M059J (cell line): ENCODE measurements around the gene TMEM92. TPM values are rescaled to one million over a fixed set of nuclear protein-coding genes. Genes with fewer than 3 reads are reported as not detected.

Experiments used
- DNase-seq: peaks from one replicate; pipeline ENCODE4 v3.0.0-alpha.2; 2012; ENCODE audit warnings: low read depth
- total RNA-seq: library from RNA; depleted of rRNA; stranded (reverse); fragments of >200 nt; shearing (Covaris generic); gene quantifications from 2 replicates; pipeline ENCODE4 v1.2.3, GENCODE V29; 2014; rRNA removed

Gene TMEM92
- total RNA-seq, 1 experiment from 2014 or later: 0.99 TPM

GRCh38 chr17:50328363-50329325, 54.4 kb downstream of the TMEM92 start:
- DNase-seq: no peak

- no peak for DNase-seq
Observed at GRCh38 chr17:50329716-50330115, 55.5 kb downstream of the TMEM92 start.

GRCh38 chr17:50330151-50330775, 56.0 kb downstream of the TMEM92 start:
- no peak for DNase-seq

Other genes starting within 250 kb of the TMEM92 start
- gene ITGA3, start 218.4 kb upstream of the TMEM92 start, total RNA-seq: 365 and 711 TPM in 2 replicates
- gene PDK2, start 179.1 kb upstream of the TMEM92 start, total RNA-seq: 27.2 and 38.2 TPM in 2 replicates
- gene SAMD14, start 144.3 kb upstream of the TMEM92 start, total RNA-seq: 0.22 and 0.49 TPM in 2 replicates
- 14.6 and 36.1 TPM in 2 replicates for gene PPP1R9B, start 123.8 kb upstream of the TMEM92 start, total RNA-seq
- gene SGCA, start 108.5 kb upstream of the TMEM92 start, total RNA-seq: not detected in 2 replicates
- 41.9 and 81.3 TPM in 2 replicates for gene COL1A1, start 72.8 kb upstream of the TMEM92 start, total RNA-seq
- gene XYLT2, start 71.7 kb downstream of the TMEM92 start, total RNA-seq: 17.8 and 37.4 TPM in 2 replicates
- 89.9 and 119 TPM in 2 replicates for gene MRPL27, start 98.7 kb downstream of the TMEM92 start, total RNA-seq
- 6.1 and 9.6 TPM in 2 replicates for gene EME1, start 98.8 kb downstream of the TMEM92 start, total RNA-seq
- gene LRRC59, start 123.1 kb downstream of the TMEM92 start, total RNA-seq: 213 and 250 TPM in 2 replicates
- 23.4 and 29.1 TPM in 2 replicates for gene ACSF2, start 151.8 kb downstream of the TMEM92 start, total RNA-seq
- gene CHAD, start 194.4 kb downstream of the TMEM92 start, total RNA-seq: not detected in 2 replicates
- 9.8 and 14.1 TPM in 2 replicates for gene RSAD1, start 204.4 kb downstream of the TMEM92 start, total RNA-seq
- gene MYCBPAP, start 234.0 kb downstream of the TMEM92 start, total RNA-seq: 0.12 TPM in 1 of 2 replicates, not detected in the other